HUDEP-2 (cell line): ENCODE measurements around the gene HSD17B7.

Experiments used
- DNase-seq, 76 experiments: peaks; one replicate each; lab custom pipeline; 2025; ENCODE audit not compliant: unreplicated experiment in 76 of 76; lab: John Stamatoyannopoulos, UW

Gene HSD17B7

DNA sequence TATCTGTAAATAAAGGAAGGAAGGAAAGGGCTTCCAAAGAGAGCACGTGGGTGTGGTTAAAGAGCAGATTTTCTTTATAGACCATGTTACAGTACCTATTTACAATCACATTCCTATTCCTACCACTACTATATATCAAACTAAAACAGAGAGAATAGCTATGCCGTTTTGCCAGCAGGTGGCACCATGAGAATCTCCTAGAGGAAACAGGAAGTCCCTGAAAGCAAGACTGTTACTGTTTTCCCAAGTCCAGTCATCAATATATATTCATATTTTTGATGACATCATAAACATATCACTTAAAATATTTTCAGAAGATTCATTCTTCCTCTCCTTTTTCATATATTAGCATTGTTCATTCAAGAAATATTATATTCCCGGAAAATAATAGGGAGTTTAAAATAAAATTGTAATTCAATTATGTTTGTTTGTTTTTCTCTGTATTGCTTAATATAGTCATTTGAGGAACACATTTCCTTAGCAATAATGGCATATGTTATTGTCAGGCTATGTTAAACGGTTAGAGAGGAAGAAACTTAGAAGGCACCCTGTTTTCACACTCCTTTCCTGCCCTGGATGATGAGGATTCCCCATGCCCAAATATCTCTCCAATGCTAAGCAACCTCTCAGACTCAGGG is 63.9 kb downstream of the HSD17B7 start:
- peak in 46 of 76 experiments; percentile 3 to 59 (median 25) for DNase-seq

- DNase-seq = no peak
Measured at GRCh38 chr1:162855461-162856150, 65.1 kb downstream of the HSD17B7 start.

- DNase-seq = no peak
Measured at GRCh38 chr1:162856260-162856659, 65.8 kb downstream of the HSD17B7 start.

- no peak for DNase-seq
Measured at GRCh38 chr1:162857850-162858249, 67.3 kb downstream of the HSD17B7 start.

DNA sequence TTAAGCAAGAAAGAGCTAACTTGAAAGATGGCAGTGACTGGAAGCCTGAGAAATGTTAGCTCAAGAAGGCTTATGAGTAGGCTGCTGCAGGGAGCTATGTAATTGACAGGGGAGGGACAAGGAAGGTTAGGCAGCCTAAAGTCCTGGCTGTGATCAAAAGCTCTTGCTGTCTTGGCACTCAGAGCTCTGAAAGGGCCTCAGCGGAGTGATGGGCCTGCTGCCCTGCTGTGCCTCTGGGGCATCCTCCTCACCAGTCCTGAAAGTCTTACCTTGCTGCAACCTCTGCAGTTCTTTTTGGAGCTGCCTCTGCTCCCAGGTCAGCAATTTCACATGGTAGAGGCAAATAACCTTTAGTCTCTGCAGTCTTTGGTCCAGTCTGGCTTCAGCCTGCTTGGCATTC is 68.7 kb downstream of the HSD17B7 start:
- DNase-seq = no peak

DNA sequence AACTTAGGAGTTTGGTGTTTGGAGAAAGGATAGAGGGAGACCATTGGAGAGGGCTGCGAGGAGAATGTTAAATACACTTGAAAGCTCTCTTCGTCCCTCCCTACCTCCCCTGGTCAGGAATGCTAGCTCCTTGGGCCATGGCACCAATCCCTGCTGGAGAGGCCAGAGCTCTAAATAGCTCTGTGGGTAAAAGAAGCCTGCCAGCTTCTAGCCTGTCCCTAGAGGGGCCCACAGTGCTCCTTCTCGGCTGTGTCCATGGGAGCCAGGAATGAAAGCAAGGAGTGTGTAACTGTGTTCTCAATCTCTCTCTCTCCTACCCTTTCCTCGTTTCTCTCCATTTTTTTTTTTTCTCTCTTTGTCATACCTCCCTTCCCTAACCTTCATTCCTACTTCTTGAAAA is 70.6 kb downstream of the HSD17B7 start, which contains the start of gene CCDC190:
CCDC190 (minus strand) TSS at position 75 of the 400 bp plus-strand sequence. CDS start 1,529 bp downstream, outside the sequence.
- no peak for DNase-seq

DNA sequence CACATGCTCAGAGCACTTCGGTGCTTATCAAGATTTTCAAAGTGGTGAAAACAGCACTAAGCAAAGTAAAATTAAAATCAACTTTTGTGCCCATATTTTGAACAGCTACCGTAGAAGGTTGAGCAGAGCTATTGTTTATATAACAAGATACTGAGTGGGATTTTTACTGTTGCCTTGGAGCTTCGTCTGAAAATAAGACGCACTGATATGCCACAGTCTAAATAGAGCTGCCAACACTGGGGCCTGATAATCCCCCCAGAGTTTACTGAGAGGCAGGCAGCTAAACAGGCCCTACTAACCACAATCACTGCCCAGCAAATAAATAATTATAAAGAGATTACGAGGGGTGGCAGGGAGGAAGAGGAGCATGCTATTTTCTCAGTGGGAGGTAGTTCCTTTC is 71.1 kb downstream of the HSD17B7 start:
- DNase-seq = no peak
